WTC11 (cell line): ENCODE data around the gene CYRIA. TPM values are rescaled to one million over a fixed set of nuclear protein-coding genes. Genes with fewer than 3 reads are reported as not detected.

Source experiments
- ATAC-seq: fragments of 200-7000 bp; cut with Tn5 transposase; 2 replicates; pipeline ENCODE4 v1.10.0; 2021; ENCODE audit warnings: mild to moderate bottlenecking, moderate library complexity
- CTCF ChIA-PET: fragments of 300-600 bp; sonication (Branson Sonifier 250); formaldehyde crosslinking; loops from one replicate; lab custom pipeline; 2021; ENCODE audit warnings: antibody characterized with exemption; lab: Charles Lee
- POLR2A ChIA-PET: fragments of 350-600 bp; sonication (Branson Sonifier 250); formaldehyde crosslinking; loops from one replicate; lab custom pipeline; 2021; ENCODE audit warnings: antibody characterized with exemption; lab: Charles Lee
- DNase-seq: peaks from one replicate; pipeline ENCODE4 v3.0.0; 2021; ENCODE audit warnings: low spot score
- H3K27ac Mint-ChIP-seq: 2 replicates; pipeline ENCODE4 v1.8.0; 2021; ENCODE audit warnings: mixed read lengths
- H3K27me3 Mint-ChIP-seq: 2 replicates; pipeline ENCODE4 v1.8.0; 2021; ENCODE audit warnings: low read depth, mild to moderate bottlenecking, moderate library complexity, mixed read lengths
- H3K36me3 Mint-ChIP-seq: 2 replicates; pipeline ENCODE4 v1.8.0; 2021; ENCODE audit warnings: mixed read lengths
- H3K4me1 Mint-ChIP-seq: 2 replicates; pipeline ENCODE4 v1.8.0; 2022; ENCODE audit warnings: mixed read lengths
- H3K4me3 Mint-ChIP-seq: 2 replicates; pipeline ENCODE4 v1.8.0; 2021; ENCODE audit warnings: mild to moderate bottlenecking, moderate library complexity, mixed read lengths
- H3K9me3 Mint-ChIP-seq: 2 replicates; pipeline ENCODE4 v1.8.0; 2021; ENCODE audit warnings: mixed read lengths
- CBFB ChIP-seq: sonication (generic); formaldehyde crosslinking; IDR thresholded peaks from 2 replicates; pipeline ENCODE4 v1.8.1; 2022; ENCODE audit warnings: mild to moderate bottlenecking, low read depth, missing genetic modification reagents
- CREB1 ChIP-seq: sonication (generic); formaldehyde crosslinking; IDR thresholded peaks from 2 replicates; pipeline ENCODE4 v1.8.0; 2023; ENCODE audit warnings: mild to moderate bottlenecking, missing genetic modification reagents
- ELF4 ChIP-seq: sonication (generic); formaldehyde crosslinking; IDR thresholded peaks from 2 replicates; pipeline ENCODE4 v1.8.1; 2022; ENCODE audit warnings: low read depth, mild to moderate bottlenecking, moderate library complexity, missing genetic modification reagents
- ERG ChIP-seq: fragments of 250-450 bp; sonication (Bioruptor Pico); IDR thresholded peaks from 2 replicates; pipeline ENCODE4 v1.8.0; 2021; ENCODE audit warnings: mild to moderate bottlenecking
- GABPB1 ChIP-seq: sonication (generic); formaldehyde crosslinking; IDR thresholded peaks from 2 replicates; pipeline ENCODE4 v1.8.1; 2023; ENCODE audit warnings: mild to moderate bottlenecking, missing genetic modification reagents
- GRHL2 ChIP-seq: fragments of 250-450 bp; sonication (Bioruptor Pico); IDR thresholded peaks from 2 replicates; pipeline ENCODE4 v1.8.0; 2022; ENCODE audit warnings: mild to moderate bottlenecking, moderate library complexity; ENCODE audit not compliant: insufficient replicate concordance, severe bottlenecking
- IRF1 ChIP-seq: sonication (generic); formaldehyde crosslinking; IDR thresholded peaks from 2 replicates; pipeline ENCODE4 v1.8.0; 2023; ENCODE audit warnings: missing genetic modification reagents
- KAT7 ChIP-seq: sonication (generic); formaldehyde crosslinking; IDR thresholded peaks from 2 replicates; pipeline ENCODE4 v1.8.1; 2023; ENCODE audit warnings: missing genetic modification reagents, mild to moderate bottlenecking, borderline replicate concordance
- MYBL2 ChIP-seq: sonication (generic); formaldehyde crosslinking; IDR thresholded peaks from 2 replicates; pipeline ENCODE4 v1.8.1; 2023; ENCODE audit warnings: mild to moderate bottlenecking, moderate library complexity, missing genetic modification reagents
- NR3C1 ChIP-seq: sonication (generic); formaldehyde crosslinking; conservative IDR thresholded peaks from 2 replicates; pipeline ENCODE4 v1.8.1; 2023; ENCODE audit warnings: low read depth, mild to moderate bottlenecking, missing genetic modification reagents
- ZBTB21 ChIP-seq: sonication (generic); formaldehyde crosslinking; IDR thresholded peaks from 2 replicates; pipeline ENCODE4 v1.8.1; 2023; ENCODE audit warnings: mild to moderate bottlenecking, missing genetic modification reagents, borderline replicate concordance
- ZNF263 ChIP-seq: sonication (generic); formaldehyde crosslinking; IDR thresholded peaks from 2 replicates; pipeline ENCODE4 v1.8.1; 2022; ENCODE audit warnings: low read depth, mild to moderate bottlenecking, moderate library complexity, missing genetic modification reagents
- total RNA-seq: library from RNA; stranded (reverse); gene quantifications from 3 replicates; pipeline ENCODE4 v1.2.3, GENCODE V29; 2021
- TF ChIP-seq, protein P1 (sequence below): sonication (generic); formaldehyde crosslinking; IDR thresholded peaks from 2 replicates; pipeline ENCODE4 v1.8.1; 2023; ENCODE audit warnings: mild to moderate bottlenecking, missing genetic modification reagents
- TF ChIP-seq, protein P2 (sequence below): sonication (generic); formaldehyde crosslinking; IDR thresholded peaks from 2 replicates; pipeline ENCODE4 v1.8.1; 2023; ENCODE audit warnings: mild to moderate bottlenecking, missing genetic modification reagents
- TF ChIP-seq, protein P3 (sequence below): sonication (generic); formaldehyde crosslinking; IDR thresholded peaks from 2 replicates; pipeline ENCODE4 v1.8.1; 2022; ENCODE audit warnings: mild to moderate bottlenecking, moderate library complexity, missing genetic modification reagents
- TF ChIP-seq, protein P4 (sequence below): sonication (generic); formaldehyde crosslinking; IDR thresholded peaks from 2 replicates; pipeline ENCODE4 v1.8.1; 2022; ENCODE audit warnings: low read depth, mild to moderate bottlenecking, moderate library complexity, missing genetic modification reagents, borderline replicate concordance

Gene CYRIA
- total RNA-seq, 1 experiment from 2014 or later = 8.3 TPM

DNA sequence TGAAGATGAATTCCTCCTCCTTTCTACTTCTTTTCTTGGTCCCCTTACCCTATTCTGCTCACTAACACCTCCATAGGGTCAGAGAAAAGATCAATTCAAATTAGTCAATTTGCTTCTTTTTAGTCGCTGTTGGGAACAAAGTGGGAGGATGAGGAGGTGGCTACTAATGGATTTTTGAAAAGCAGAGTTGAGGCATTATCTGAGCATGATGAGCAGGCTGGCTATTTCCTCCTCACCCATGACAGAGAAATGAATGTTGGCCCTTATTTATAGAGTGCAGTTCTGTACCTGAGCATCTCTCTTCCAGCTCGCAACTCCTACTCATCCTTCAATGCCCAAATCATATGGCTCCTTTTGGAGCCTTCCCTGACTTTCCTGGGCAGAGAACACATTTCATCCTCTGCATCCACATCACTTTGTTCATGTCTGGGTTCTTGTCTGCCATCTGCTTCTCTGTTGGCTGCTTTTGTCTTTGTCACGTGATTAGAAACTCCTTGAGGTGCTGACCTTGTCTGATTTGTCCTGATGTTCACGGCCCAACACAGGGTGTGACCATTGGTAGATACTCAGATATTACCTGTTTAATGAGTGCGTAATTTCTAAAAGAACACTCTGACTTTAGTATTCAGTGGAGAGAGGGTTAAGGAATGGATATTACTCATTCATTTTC, 45.9 kb downstream of the CYRIA start:
- no peaks in the 10 kb centered on the region for H3K27me3 Mint-ChIP-seq
- CTCF ChIA-PET = interaction anchor here (0.6 to 3.4 kb wide), 3 partner anchors 103 to 137 kb away, joined by 3 to 44 read pairs (median 11); no protein-coding TSS in a partner anchor
- DNase-seq (no peak), ATAC-seq (no peak)
- POLR2A ChIA-PET = no interaction called here
- TF ChIP-seq ELF4 = no peak
- TF ChIP-seq, protein P1, sequence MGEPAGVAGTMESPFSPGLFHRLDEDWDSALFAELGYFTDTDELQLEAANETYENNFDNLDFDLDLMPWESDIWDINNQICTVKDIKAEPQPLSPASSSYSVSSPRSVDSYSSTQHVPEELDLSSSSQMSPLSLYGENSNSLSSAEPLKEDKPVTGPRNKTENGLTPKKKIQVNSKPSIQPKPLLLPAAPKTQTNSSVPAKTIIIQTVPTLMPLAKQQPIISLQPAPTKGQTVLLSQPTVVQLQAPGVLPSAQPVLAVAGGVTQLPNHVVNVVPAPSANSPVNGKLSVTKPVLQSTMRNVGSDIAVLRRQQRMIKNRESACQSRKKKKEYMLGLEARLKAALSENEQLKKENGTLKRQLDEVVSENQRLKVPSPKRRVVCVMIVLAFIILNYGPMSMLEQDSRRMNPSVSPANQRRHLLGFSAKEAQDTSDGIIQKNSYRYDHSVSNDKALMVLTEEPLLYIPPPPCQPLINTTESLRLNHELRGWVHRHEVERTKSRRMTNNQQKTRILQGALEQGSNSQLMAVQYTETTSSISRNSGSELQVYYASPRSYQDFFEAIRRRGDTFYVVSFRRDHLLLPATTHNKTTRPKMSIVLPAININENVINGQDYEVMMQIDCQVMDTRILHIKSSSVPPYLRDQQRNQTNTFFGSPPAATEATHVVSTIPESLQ = no peak
- TF ChIP-seq, protein P2, sequence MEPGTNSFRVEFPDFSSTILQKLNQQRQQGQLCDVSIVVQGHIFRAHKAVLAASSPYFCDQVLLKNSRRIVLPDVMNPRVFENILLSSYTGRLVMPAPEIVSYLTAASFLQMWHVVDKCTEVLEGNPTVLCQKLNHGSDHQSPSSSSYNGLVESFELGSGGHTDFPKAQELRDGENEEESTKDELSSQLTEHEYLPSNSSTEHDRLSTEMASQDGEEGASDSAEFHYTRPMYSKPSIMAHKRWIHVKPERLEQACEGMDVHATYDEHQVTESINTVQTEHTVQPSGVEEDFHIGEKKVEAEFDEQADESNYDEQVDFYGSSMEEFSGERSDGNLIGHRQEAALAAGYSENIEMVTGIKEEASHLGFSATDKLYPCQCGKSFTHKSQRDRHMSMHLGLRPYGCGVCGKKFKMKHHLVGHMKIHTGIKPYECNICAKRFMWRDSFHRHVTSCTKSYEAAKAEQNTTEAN (CRISPR knock-in tag) = no peak
- TF ChIP-seq CREB1 (CRISPR knock-in tag) = no peak
- no peak for TF ChIP-seq ZBTB21
- no peak for TF ChIP-seq MYBL2 (CRISPR knock-in tag)
- no peak for TF ChIP-seq KAT7 (CRISPR knock-in tag)
- TF ChIP-seq NR3C1 (CRISPR knock-in tag) = no peak
- TF ChIP-seq, protein P3, sequence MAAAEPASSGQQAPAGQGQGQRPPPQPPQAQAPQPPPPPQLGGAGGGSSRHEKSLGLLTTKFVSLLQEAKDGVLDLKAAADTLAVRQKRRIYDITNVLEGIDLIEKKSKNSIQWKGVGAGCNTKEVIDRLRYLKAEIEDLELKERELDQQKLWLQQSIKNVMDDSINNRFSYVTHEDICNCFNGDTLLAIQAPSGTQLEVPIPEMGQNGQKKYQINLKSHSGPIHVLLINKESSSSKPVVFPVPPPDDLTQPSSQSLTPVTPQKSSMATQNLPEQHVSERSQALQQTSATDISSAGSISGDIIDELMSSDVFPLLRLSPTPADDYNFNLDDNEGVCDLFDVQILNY (CRISPR knock-in tag) = no peak
- no peak for TF ChIP-seq ZNF263 (CRISPR knock-in tag)
- TF ChIP-seq, protein P4, sequence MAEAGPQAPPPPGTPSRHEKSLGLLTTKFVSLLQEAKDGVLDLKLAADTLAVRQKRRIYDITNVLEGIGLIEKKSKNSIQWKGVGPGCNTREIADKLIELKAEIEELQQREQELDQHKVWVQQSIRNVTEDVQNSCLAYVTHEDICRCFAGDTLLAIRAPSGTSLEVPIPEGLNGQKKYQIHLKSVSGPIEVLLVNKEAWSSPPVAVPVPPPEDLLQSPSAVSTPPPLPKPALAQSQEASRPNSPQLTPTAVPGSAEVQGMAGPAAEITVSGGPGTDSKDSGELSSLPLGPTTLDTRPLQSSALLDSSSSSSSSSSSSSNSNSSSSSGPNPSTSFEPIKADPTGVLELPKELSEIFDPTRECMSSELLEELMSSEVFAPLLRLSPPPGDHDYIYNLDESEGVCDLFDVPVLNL (CRISPR knock-in tag) = no peak
- TF ChIP-seq GRHL2 (CRISPR knock-in tag) = no peak
- no peak for TF ChIP-seq GABPB1 (CRISPR knock-in tag)
- TF ChIP-seq CBFB (CRISPR knock-in tag) = no peak
- no peak for TF ChIP-seq ERG
- no peak for TF ChIP-seq IRF1 (CRISPR knock-in tag)
- H3K27ac Mint-ChIP-seq = no peak overlapping the region
- no peaks in the 10 kb centered on the region for H3K9me3 Mint-ChIP-seq
- H3K4me1 Mint-ChIP-seq = peaks cover 17% of the 10 kb centered on the region
- H3K36me3 Mint-ChIP-seq = no peaks in the 10 kb centered on the region; the same call in 1 of the 2 replicates
- H3K4me3 Mint-ChIP-seq = no peak overlapping the region
